Neuron (in vitro differentiated cells): ENCODE measurements around the gene MTERF4.

Experiments used
- H2AFZ ChIP-seq: one replicate; pipeline ENCODE4 v1.6.1; 2013; ENCODE audit warnings: low read depth, mild to moderate bottlenecking, inconsistent platforms, low read length, moderate library complexity
- H3K27me3 ChIP-seq: one replicate; pipeline ENCODE4 v1.6.1; 2013; ENCODE audit warnings: low read length; ENCODE audit not compliant: insufficient read depth
- H3K36me3 ChIP-seq: one replicate; pipeline ENCODE4 v1.6.1; 2013; ENCODE audit warnings: low read length; ENCODE audit not compliant: insufficient read depth
- H3K4me1 ChIP-seq: one replicate; pipeline ENCODE4 v1.6.1; 2013; ENCODE audit warnings: low read length; ENCODE audit not compliant: insufficient read depth
- H3K4me3 ChIP-seq: 2 replicates; pipeline ENCODE4 v1.5.1; 2013; ENCODE audit warnings: mild to moderate bottlenecking, low read length, moderate library complexity
- H3K9me3 ChIP-seq: one replicate; pipeline ENCODE4 v1.6.1; 2013; ENCODE audit warnings: low read length

Gene MTERF4

DNA sequence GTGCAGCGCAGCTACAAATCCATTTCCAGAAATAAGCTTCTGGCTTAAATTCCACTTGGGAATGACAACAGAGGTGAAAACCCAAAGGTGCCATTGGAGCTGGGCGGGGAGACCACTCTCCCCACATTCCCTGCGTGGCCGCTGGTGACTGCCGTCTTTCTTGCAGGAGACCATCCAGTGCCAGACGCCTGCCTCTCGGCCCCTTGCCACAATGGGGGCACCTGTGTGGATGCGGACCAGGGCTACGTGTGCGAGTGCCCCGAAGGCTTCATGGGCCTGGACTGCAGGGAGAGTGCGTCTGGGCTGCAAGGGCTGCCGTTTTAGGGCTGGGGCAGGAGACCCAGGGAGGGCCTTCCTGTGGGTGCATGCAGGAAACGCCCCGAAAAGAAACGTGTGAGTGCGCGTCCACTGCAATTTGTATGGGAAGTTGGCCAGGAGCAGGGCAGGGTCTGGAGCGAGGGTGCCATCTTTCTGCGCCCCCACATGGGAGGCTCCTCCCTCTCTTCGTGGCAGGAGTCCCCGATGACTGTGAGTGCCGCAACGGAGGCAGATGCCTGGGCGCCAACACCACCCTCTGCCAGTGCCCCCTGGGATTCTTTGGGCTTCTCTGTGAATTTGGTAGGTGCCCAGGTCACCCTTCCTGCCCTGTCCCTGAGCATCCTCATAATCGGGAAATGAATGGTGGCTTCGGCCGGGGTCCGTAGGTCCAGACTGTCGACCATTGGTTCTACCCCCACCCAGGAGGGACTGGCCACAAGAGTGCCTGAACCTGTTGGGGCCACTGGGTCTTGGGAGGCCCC lies 53.7 kb downstream of the MTERF4 start:
- H3K36me3 ChIP-seq: no peaks in the 10 kb centered on the region

DNA sequence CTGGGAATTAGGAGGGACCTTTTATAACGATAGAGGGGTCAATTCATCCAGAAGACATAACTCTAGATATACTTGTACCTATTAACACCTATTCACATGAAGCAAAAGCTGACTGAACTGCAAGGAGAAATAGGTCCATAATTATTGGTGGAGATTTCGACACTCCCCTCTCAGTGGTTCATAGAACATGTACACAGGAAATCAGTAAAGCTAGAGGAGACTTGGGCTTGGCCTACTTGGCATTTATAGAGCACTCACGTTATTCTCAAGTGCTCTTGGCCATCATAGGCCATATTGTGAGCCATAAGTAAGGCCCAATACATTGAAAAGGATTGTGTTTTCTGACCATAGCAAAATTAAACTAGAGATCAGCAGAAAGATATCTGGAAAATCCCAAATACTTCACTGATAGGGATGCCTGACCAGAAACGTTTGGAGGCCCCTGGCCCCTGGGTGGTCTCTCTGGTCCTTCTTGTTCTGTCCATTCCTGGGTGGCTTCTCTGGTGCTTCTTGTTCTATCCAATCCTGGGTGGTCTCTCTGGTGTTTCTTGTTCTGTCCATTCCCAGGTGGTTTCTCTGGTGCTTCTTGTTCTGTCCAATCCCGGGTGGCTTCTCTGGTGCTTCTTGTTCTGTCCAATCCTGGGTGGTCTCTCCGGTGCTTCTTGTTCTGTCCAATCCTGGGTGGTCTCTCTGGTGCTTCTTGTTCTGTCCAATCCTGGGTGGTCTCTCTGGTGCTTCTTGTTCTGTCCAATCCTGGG lies 54.7 kb downstream of the MTERF4 start:
- peaks cover 39% of the 10 kb centered on the region for H3K27me3 ChIP-seq
- no peak overlapping the region for H3K4me3 ChIP-seq
- H2AFZ ChIP-seq: no peak overlapping the region
- H3K9me3 ChIP-seq: no peaks in the 10 kb centered on the region
- no peaks in the 10 kb centered on the region for H3K36me3 ChIP-seq
- no peaks in the 10 kb centered on the region for H3K4me1 ChIP-seq

More for the DNA sequence above, 53.7 kb downstream of the MTERF4 start:
- no peaks in the 10 kb centered on the region for H3K4me1 ChIP-seq
- no peak overlapping the region for H3K4me3 ChIP-seq
- no peaks in the 10 kb centered on the region for H3K9me3 ChIP-seq
- H3K27me3 ChIP-seq: peaks cover 37% of the 10 kb centered on the region
- H2AFZ ChIP-seq: no peak overlapping the region
